H9 (cell line): ENCODE data around the gene SCUBE3. TPM values are rescaled to one million over a fixed set of nuclear protein-coding genes. Genes with fewer than 3 reads are reported as not detected.

Experiments used
- DNase-seq: peaks from one replicate; pipeline ENCODE4 v3.0.0-alpha.2; 2017
- H2AFZ ChIP-seq: one replicate; pipeline ENCODE4 v1.6.1; 2013; ENCODE audit warnings: mild to moderate bottlenecking, low read length, control low read depth, moderate library complexity
- H2AK5ac ChIP-seq: 2 replicates; pipeline ENCODE4 v1.6.1; 2013; ENCODE audit warnings: low read length, control low read depth, mixed read lengths; ENCODE audit not compliant: insufficient read length
- H2BK120ac ChIP-seq: one replicate; pipeline ENCODE4 v1.6.1; 2013; ENCODE audit warnings: low read depth, mild to moderate bottlenecking, low read length, control low read depth, inconsistent platforms; ENCODE audit not compliant: poor library complexity, severe bottlenecking
- H2BK12ac ChIP-seq: 2 replicates; pipeline ENCODE4 v1.6.1; 2013; ENCODE audit warnings: low read length, control low read depth, mixed read lengths, low read depth; ENCODE audit not compliant: insufficient read length
- H2BK15ac ChIP-seq: 2 replicates; pipeline ENCODE4 v1.6.1; 2013; ENCODE audit warnings: low read depth, low read length, control low read depth
- H2BK20ac ChIP-seq: one replicate; pipeline ENCODE4 v1.6.1; 2013; ENCODE audit warnings: low read depth, mild to moderate bottlenecking, low read length, control low read depth, inconsistent platforms; ENCODE audit not compliant: poor library complexity, severe bottlenecking
- H2BK5ac ChIP-seq: 2 replicates; pipeline ENCODE4 v1.6.1; 2013; ENCODE audit warnings: low read length, control low read depth, mixed read lengths; ENCODE audit not compliant: insufficient read length
- H3K14ac ChIP-seq: 2 replicates; pipeline ENCODE4 v1.6.1; 2013; ENCODE audit warnings: low read length, control low read depth; ENCODE audit not compliant: insufficient read depth
- H3K18ac ChIP-seq: 2 replicates; pipeline ENCODE4 v1.6.1; 2013; ENCODE audit warnings: low read depth, mild to moderate bottlenecking, mixed read lengths, low read length, control low read depth; ENCODE audit not compliant: insufficient read length
- H3K23ac ChIP-seq: 2 replicates; pipeline ENCODE4 v1.6.1; 2013; ENCODE audit warnings: low read length, control low read depth, mixed read lengths, low read depth; ENCODE audit not compliant: insufficient read length
- H3K23me2 ChIP-seq: 2 replicates; pipeline ENCODE4 v1.6.1; 2013; ENCODE audit warnings: low read depth, mild to moderate bottlenecking, mixed read lengths, low read length, control low read depth; ENCODE audit not compliant: insufficient read length, poor library complexity, severe bottlenecking
- H3K27ac ChIP-seq: 2 replicates; pipeline ENCODE4 v1.5.1; 2013; ENCODE audit warnings: low read length, control low read depth, mixed read lengths, low read depth; ENCODE audit not compliant: insufficient read length
- H3K27me3 ChIP-seq: 2 replicates; pipeline ENCODE4 v1.6.1; 2013; ENCODE audit warnings: low read length, control low read depth, inconsistent platforms; ENCODE audit not compliant: insufficient read depth
- H3K4ac ChIP-seq: 2 replicates; pipeline ENCODE4 v1.6.1; 2013; ENCODE audit warnings: low read depth, mild to moderate bottlenecking, control low read depth, inconsistent platforms, low read length, moderate library complexity
- H3K4me1 ChIP-seq: 2 replicates; pipeline ENCODE4 v1.6.1; 2013; ENCODE audit warnings: low read length, control low read depth, inconsistent platforms; ENCODE audit not compliant: insufficient read depth
- H3K4me2 ChIP-seq: 2 replicates; pipeline ENCODE4 v1.6.1; 2013; ENCODE audit warnings: low read length, control low read depth, mixed read lengths; ENCODE audit not compliant: insufficient read length, insufficient read depth
- H3K56ac ChIP-seq: 2 replicates; pipeline ENCODE4 v1.6.1; 2013; ENCODE audit warnings: low read depth, mild to moderate bottlenecking, mixed read lengths, low read length, control low read depth; ENCODE audit not compliant: insufficient read length
- H3K79me1 ChIP-seq: 2 replicates; pipeline ENCODE4 v1.6.1; 2013; ENCODE audit warnings: low read depth, mild to moderate bottlenecking, moderate library complexity, low read length, control low read depth, inconsistent platforms; ENCODE audit not compliant: insufficient read depth, poor library complexity, severe bottlenecking
- H3K79me2 ChIP-seq: 2 replicates; pipeline ENCODE4 v1.6.1; 2013; ENCODE audit warnings: low read length, control low read depth, inconsistent platforms; ENCODE audit not compliant: insufficient read depth
- H3K9ac ChIP-seq: 2 replicates; pipeline ENCODE4 v1.6.1; 2013; ENCODE audit warnings: low read length, control low read depth, mixed read lengths; ENCODE audit not compliant: insufficient read length; ENCODE audit errors: extremely low read depth
- H3K9me3 ChIP-seq: one replicate; pipeline ENCODE4 v1.6.1; 2013; ENCODE audit warnings: low read depth, low read length, inconsistent platforms; ENCODE audit not compliant: control insufficient read depth
- H3T11ph ChIP-seq: one replicate; pipeline ENCODE4 v1.6.1; 2013; ENCODE audit warnings: mild to moderate bottlenecking, low read length, control low read depth, inconsistent platforms
- H4K20me1 ChIP-seq: one replicate; pipeline ENCODE4 v1.6.1; 2013; ENCODE audit not compliant: control insufficient read depth, insufficient read length, insufficient read depth
- H4K5ac ChIP-seq: 2 replicates; pipeline ENCODE4 v1.6.1; 2013; ENCODE audit warnings: low read depth, mild to moderate bottlenecking, mixed read lengths, low read length, control low read depth; ENCODE audit not compliant: insufficient read length
- H4K8ac ChIP-seq: replicated peaks from 2 replicates; pipeline ENCODE4 v1.6.1; 2013; ENCODE audit warnings: low read length, control low read depth, mixed read lengths, low read depth; ENCODE audit not compliant: insufficient read length
- H4K91ac ChIP-seq: 2 replicates; pipeline ENCODE4 v1.6.1; 2013; ENCODE audit warnings: low read depth, mild to moderate bottlenecking, moderate library complexity, mixed read lengths, low read length, control low read depth; ENCODE audit not compliant: insufficient read length
- H3K27ac Mint-ChIP-seq, 3 experiments: 2 replicates in 2 of 3; 3 replicates in 1 of 3; pipeline ENCODE4 v1.8.0; 2020 to 2021; ENCODE audit warnings: mixed read lengths in 3 of 3, mild to moderate bottlenecking in 1 of 3, moderate library complexity in 1 of 3
- H3K27me3 Mint-ChIP-seq: 2 replicates; pipeline ENCODE4 v1.8.0; 2021; ENCODE audit warnings: low read depth, mild to moderate bottlenecking, moderate library complexity, mixed read lengths
- H3K36me3 Mint-ChIP-seq, 3 experiments: 2 replicates in 2 of 3; 3 replicates in 1 of 3; pipeline ENCODE4 v1.8.0; 2020 to 2021; ENCODE audit warnings: low read depth in 3 of 3, mixed read lengths in 3 of 3; ENCODE audit not compliant: insufficient read depth in 1 of 3
- H3K4me1 Mint-ChIP-seq, 2 experiments: 2 replicates each; pipeline ENCODE4 v1.8.0; 2020; ENCODE audit warnings: mixed read lengths in 2 of 2
- H3K4me3 Mint-ChIP-seq, 2 experiments: 2 replicates in 1 of 2; 3 replicates in 1 of 2; pipeline ENCODE4 v1.8.0; 2020 to 2021; ENCODE audit warnings: mild to moderate bottlenecking in 2 of 2, mixed read lengths in 2 of 2, moderate library complexity in 1 of 2
- H3K9me3 Mint-ChIP-seq, 2 experiments: 2 replicates in 1 of 2; 3 replicates in 1 of 2; pipeline ENCODE4 v1.8.0; 2020; ENCODE audit warnings: mild to moderate bottlenecking in 2 of 2, mixed read lengths in 2 of 2, moderate library complexity in 1 of 2
- CTCF ChIP-seq: fragments of 200-600 bp; sonication (generic); conservative IDR thresholded peaks from 3 replicates; pipeline ENCODE4 v1.8.0; 2021; ENCODE audit warnings: antibody characterized with exemption, mild to moderate bottlenecking
- WGBS: extraction: QIAGEN DNeasy Blood & Tissue Kit; methylation state at CpG from one replicate; pipeline ENCODE4 v1.1.7; 2013; ENCODE audit warnings: missing lambda C conversion rate, low lambda C conversion rate, mixed read lengths; ENCODE audit not compliant: insufficient read length; ENCODE audit errors: extremely low coverage; 5-methylcytosine and 5-hydroxymethylcytosine counted together
- total RNA-seq: library from RNA; stranded (reverse); gene quantifications from 2 replicates; pipeline ENCODE4 v1.2.1, GENCODE V29; 2021

The SCUBE3 gene
- total RNA-seq, 1 experiment from 2014 or later: 2.7 TPM

GRCh38 chr6:35258858-35259193 is 45.1 kb downstream of the SCUBE3 start:
- WGBS: no CpG with 5 or more reads among the region's 20 CpGs
- Mint-ChIP-seq H3K27me3 (0 out of 2 replicates have a peak, but pooled peaks cover 2% of the 10 kb centered on the region), H3K27ac (peak overlapping the region; percentile 80 to 97 (median 95); a peak in 5 of 7 replicates)

More at GRCh38 chr6:35258858-35259193, 45.1 kb downstream of the SCUBE3 start:
- H3K9me3 Mint-ChIP-seq: no peaks in the 10 kb centered on the region
- H2AFZ ChIP-seq: no peak overlapping the region
- H3K56ac ChIP-seq: no peak overlapping the region
- no peak overlapping the region for H2BK12ac ChIP-seq
- no peak for DNase-seq
- no peak overlapping the region for H2AK5ac ChIP-seq
- H3K4me3 Mint-ChIP-seq: peak overlapping the region; percentile 96 to 97
- no peak overlapping the region for H2BK20ac ChIP-seq
- peaks cover 2% of the 10 kb centered on the region; the same call in 1 of the 2 replicates for H3K4me1 ChIP-seq
- peak overlapping the region; percentile 77 for H3K18ac ChIP-seq
- peak overlapping the region; percentile 76 for H3K4me2 ChIP-seq
- H3K14ac ChIP-seq: peak overlapping the region; percentile 86
- H3T11ph ChIP-seq: no peak overlapping the region
- peaks cover 10 to 12% of the 10 kb centered on the region in 2 experiments for H3K4me1 Mint-ChIP-seq
- peaks cover 14% of the 10 kb centered on the region for H3K23me2 ChIP-seq
- peak; percentile 33; the same call in 1 of the 3 replicates for TF ChIP-seq CTCF
- no peak overlapping the region for H4K5ac ChIP-seq
- H3K4ac ChIP-seq: no peak overlapping the region
- no peaks in the 10 kb centered on the region for H3K9me3 ChIP-seq
- H4K20me1 ChIP-seq: no peaks in the 10 kb centered on the region
- H3K27me3 ChIP-seq: no peaks in the 10 kb centered on the region
- no peak overlapping the region for H2BK120ac ChIP-seq
- no peak overlapping the region for H2BK5ac ChIP-seq
- no peaks in the 10 kb centered on the region for H3K79me2 ChIP-seq
- no peak overlapping the region for H4K8ac ChIP-seq
- H3K23ac ChIP-seq: no peak overlapping the region
- no peaks in the 10 kb centered on the region for H3K79me1 ChIP-seq
- H2BK15ac ChIP-seq: no peak overlapping the region
- no peak overlapping the region for H4K91ac ChIP-seq
- H3K27ac ChIP-seq: no peak overlapping the region
- H3K9ac ChIP-seq: peak overlapping the region; percentile 81
- H3K36me3 Mint-ChIP-seq: no peaks in the 10 kb centered on the region; a peak in 1 of 7 replicates
